Uterus (tissue), 4 donors: Measurements from ENCODE around the gene RBM14. TPM values are rescaled to one million over a fixed set of nuclear protein-coding genes. Genes with fewer than 3 reads are reported as not detected.
"Not testable (repeated sequence)": the region's sequence is repeated elsewhere in the genome, so short reads cannot be mapped to it uniquely, and the experiment has no call there.

Source experiments
- DNase-seq, 2 donors: peaks; one replicate each; pipeline ENCODE4 v3.0.0-alpha.2; 2019 to 2020
- H3K27ac ChIP-seq, 2 donors: fragments of 200-600 bp; sonication (generic); 1 replicate in 1 of 2; 2 replicates in 1 of 2; pipeline ENCODE4 v1.5.1; 2016 to 2018
- H3K27me3 ChIP-seq, 2 donors: fragments of 200-600 bp; sonication (generic); one replicate each; pipeline ENCODE4 v1.5.1; 2018 to 2019; ENCODE audit warnings: control low read depth in 1 of 2
- H3K36me3 ChIP-seq, 2 donors: fragments of 200-600 bp; sonication (generic); one replicate each; pipeline ENCODE4 v1.5.1; 2019; ENCODE audit warnings: control low read depth in 1 of 2
- H3K4me1 ChIP-seq, 2 donors: fragments of 200-600 bp; sonication (generic); one replicate each; pipeline ENCODE4 v1.5.1; 2018 to 2019; ENCODE audit warnings: control low read depth in 1 of 2
- H3K4me3 ChIP-seq, 2 donors: fragments of 200-600 bp; sonication (generic); 1 replicate in 1 of 2; 2 replicates in 1 of 2; pipeline ENCODE4 v1.5.1; 2018 to 2019; ENCODE audit warnings: mild to moderate bottlenecking in 1 of 2
- H3K9me3 ChIP-seq, 2 donors: fragments of 200-600 bp; sonication (generic); one replicate each; pipeline ENCODE4 v1.5.1; 2019; ENCODE audit warnings: control low read depth in 1 of 2
- POLR2A ChIP-seq, 2 donors: fragments of 450-650 bp; IDR thresholded peaks; one replicate each; pipeline ENCODE4 v1.6.1; 2016; ENCODE audit warnings: antibody characterized with exemption in 2 of 2, mild to moderate bottlenecking in 1 of 2, moderate library complexity in 1 of 2
- intact Hi-C: fragments of 100-400 bp; cut with DNase I; formaldehyde crosslinking; loops from one replicate; pipeline ENCODE4 v1.15.1; 2023; ENCODE audit warnings: low total_unique reads
- total RNA-seq, 4 donors: library from RNA; depleted of rRNA in 3 of 4; stranded (reverse); fragments of >200 nt in 3 of 4; gene quantifications; one replicate each; pipeline versions ENCODE4 v1.1.0 to v1.2.4, GENCODE V29; 2014 to 2023
- TF ChIP-seq, protein P1 (sequence below), 4 experiments: fragments of 200-600 bp in 2 of 4; fragments of 450-650 bp in 2 of 4; sonication (generic) in 2 of 4; IDR thresholded peaks; one replicate each; pipeline ENCODE4 v1.5.1; 2016 to 2019; ENCODE audit warnings: antibody characterized with exemption in 4 of 4, mild to moderate bottlenecking in 2 of 4, moderate library complexity in 1 of 4
- donor health status: DM: yes; HTN: yes; CAD: no.

RBM14 gene
- total RNA-seq, 4 donors from 2014 or later, result 15.1 to 86.4 (median 53.2) TPM

DNA sequence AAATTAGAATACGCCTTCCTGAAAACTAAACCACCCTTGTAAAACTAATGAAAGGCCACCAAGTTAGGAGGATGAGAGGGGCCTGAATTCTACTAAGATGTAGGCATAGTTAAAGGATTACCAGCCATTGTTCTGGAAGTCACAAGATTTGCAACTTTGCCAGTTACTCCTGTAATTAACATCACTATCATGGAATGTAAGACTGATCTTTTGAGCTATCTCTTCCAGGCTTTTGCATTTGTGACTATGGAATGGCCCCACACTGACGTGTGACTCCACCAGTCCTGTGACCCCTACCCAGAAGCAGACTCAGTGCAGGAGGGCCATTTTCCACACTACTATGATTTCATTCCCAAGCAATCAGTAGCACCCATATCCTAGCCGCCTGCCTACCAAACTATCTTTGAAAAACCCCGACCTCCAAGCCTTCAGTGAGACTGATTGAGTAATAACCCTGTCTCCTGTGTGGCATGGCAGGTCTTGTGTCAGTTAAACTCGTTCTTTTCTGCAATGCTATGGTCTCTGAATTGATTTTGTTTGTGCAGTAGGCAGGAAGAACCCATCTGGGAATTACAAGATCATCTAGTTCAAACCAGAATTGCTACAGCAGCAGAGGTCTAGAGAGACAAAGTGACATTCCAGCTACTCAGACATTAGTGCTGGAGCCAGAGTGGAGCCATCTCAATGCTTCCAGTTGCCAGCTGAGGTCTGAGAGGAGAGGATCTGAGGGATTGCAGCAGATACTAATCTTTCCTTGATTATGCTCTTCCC lies 46.2 kb upstream of the RBM14 start:
- DNase-seq, result no peak
- H3K4me3 ChIP-seq, result no peak overlapping the region
- H3K27me3 ChIP-seq, result no peaks in the 10 kb centered on the region
- peaks cover 0 to 5% of the 10 kb centered on the region in 2 donors for H3K4me1 ChIP-seq
- H3K27ac ChIP-seq, result no peak overlapping the region
- intact Hi-C loops, result no loop called here
- TF ChIP-seq, protein P1, sequence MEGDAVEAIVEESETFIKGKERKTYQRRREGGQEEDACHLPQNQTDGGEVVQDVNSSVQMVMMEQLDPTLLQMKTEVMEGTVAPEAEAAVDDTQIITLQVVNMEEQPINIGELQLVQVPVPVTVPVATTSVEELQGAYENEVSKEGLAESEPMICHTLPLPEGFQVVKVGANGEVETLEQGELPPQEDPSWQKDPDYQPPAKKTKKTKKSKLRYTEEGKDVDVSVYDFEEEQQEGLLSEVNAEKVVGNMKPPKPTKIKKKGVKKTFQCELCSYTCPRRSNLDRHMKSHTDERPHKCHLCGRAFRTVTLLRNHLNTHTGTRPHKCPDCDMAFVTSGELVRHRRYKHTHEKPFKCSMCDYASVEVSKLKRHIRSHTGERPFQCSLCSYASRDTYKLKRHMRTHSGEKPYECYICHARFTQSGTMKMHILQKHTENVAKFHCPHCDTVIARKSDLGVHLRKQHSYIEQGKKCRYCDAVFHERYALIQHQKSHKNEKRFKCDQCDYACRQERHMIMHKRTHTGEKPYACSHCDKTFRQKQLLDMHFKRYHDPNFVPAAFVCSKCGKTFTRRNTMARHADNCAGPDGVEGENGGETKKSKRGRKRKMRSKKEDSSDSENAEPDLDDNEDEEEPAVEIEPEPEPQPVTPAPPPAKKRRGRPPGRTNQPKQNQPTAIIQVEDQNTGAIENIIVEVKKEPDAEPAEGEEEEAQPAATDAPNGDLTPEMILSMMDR (IDR thresholded peaks at IDR 0.05), result no peak
- TF ChIP-seq POLR2A (IDR thresholded peaks at IDR 0.05), result no peak
- H3K9me3 ChIP-seq, result no peaks in the 10 kb centered on the region
- H3K36me3 ChIP-seq, result no peaks in the 10 kb centered on the region

DNA sequence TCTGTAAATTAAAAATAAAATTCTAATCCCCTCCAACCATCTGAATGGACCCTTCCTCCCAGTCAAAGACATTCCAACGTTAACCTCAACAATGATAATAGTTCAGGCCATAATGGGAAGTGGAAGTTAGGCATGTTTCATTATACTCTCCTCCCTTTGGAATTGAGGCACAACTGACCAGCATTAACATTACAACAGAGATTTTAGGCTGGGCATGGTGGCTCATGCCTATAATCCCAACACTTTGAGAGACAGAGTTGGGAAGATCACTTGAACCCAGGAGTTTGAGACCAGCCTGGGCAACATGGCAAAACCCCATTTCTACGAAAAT lies 45.6 kb upstream of the RBM14 start:
- H3K4me3 ChIP-seq, result no peak overlapping the region
- no peaks in the 10 kb centered on the region for H3K36me3 ChIP-seq
- TF ChIP-seq POLR2A (IDR thresholded peaks at IDR 0.05), result no peak
- TF ChIP-seq, protein P1 (IDR thresholded peaks at IDR 0.05), result no peak
- H3K4me1 ChIP-seq, result peaks cover 0 to 5% of the 10 kb centered on the region in 2 donors
- H3K9me3 ChIP-seq, result no peaks in the 10 kb centered on the region
- no peak for DNase-seq
- no peak overlapping the region for H3K27ac ChIP-seq
- H3K27me3 ChIP-seq, result no peaks in the 10 kb centered on the region
- intact Hi-C loops, result no loop called here

DNA sequence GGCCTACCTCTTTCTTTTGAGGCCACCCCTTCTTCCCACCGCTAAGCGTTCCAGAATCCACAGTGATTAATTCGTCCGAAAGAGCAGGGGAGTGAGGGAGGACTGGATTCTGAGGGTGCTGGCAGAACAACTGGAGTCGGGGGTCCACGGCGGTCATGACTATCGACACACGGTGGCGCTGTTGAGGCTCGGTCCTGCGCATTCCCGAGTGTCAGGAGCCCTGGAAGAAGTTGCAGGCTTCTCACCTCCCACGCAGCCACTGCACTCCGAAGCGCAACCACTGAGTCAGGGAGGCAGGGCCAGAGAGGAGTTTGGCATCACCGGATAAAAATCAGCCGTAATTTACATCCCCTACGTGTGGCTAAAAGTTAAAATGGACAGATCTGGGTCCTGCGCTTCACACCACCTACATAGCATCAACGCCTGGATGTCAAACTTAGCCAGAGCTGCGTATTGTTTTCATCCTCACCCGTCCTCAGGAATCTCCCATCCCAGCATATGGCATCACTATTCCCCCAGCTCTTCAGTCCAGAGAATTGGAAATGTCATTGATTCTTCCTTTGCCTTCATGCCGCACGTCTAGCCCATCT lies 37.3 kb upstream of the RBM14 start:
- no peaks in the 10 kb centered on the region for H3K4me1 ChIP-seq
- TF ChIP-seq POLR2A (IDR thresholded peaks at IDR 0.05), result no peak
- TF ChIP-seq, protein P1 (IDR thresholded peaks at IDR 0.05), result peak; percentile 75 to 82 (median 80)
- intact Hi-C loops, result loop anchor here (2.0 kb wide), 1 partner anchor 98 kb away; the partner anchor contains the start of gene RBM4B
- H3K4me3 ChIP-seq, result no peak overlapping the region
- DNase-seq, result peak; percentile 79 to 80
- H3K36me3 ChIP-seq, result no peaks in the 10 kb centered on the region
- H3K27me3 ChIP-seq, result no peaks in the 10 kb centered on the region
- H3K27ac ChIP-seq, result no peak overlapping the region
- no peaks in the 10 kb centered on the region for H3K9me3 ChIP-seq

DNA sequence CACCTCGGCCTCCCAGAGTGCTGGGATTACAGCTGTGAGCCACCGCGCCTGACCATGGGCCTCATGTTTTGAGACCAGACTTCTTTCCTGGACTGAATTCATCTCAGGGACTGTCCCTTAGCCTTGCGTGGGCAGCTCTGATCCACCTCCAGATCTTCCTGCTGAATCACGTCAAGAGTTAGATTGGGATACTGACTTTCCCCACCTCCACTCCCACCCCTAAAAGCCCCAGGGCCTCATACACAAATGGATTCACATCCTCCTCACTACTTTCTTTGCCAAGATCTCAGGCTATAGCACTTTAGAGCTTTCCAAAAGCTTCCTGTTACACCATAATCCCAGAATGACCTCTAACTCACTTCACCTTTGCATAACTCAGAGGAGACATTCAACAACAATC lies 35.6 kb upstream of the RBM14 start:
- no peaks in the 10 kb centered on the region for H3K27me3 ChIP-seq
- no peaks in the 10 kb centered on the region for H3K36me3 ChIP-seq
- TF ChIP-seq, protein P1 (IDR thresholded peaks at IDR 0.05), result no peak
- no peak for TF ChIP-seq POLR2A (IDR thresholded peaks at IDR 0.05)
- no peak overlapping the region for H3K27ac ChIP-seq
- DNase-seq, result no peak
- H3K9me3 ChIP-seq, result no peaks in the 10 kb centered on the region
- intact Hi-C loops, result no loop called here
- no peak overlapping the region for H3K4me3 ChIP-seq
- no peaks in the 10 kb centered on the region for H3K4me1 ChIP-seq

DNA sequence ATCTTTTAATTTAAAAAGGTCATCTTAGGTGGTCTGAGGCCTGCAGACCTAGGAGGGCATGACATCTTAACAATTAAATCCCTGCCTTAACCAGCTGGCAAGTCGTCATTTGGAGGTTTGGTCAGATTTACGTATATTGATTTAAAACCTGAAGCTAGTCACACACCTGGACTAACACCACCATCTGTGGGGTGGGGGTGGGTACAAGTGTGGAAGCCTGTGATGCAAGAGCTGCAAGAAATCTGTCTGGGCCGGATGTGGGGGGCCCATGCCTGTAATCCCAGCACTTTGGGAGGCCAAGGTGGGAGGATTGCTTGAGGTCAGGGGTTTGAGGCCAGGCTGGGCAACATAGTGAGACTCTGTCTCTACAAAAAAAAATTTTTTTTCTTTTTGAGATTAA lies 35.2 kb upstream of the RBM14 start:
- Histone ChIP-seq H3K27ac (no peak overlapping the region), H3K27me3 (no peaks in the 10 kb centered on the region), H3K4me3 (no peak overlapping the region), H3K4me1 (no peaks in the 10 kb centered on the region), H3K36me3 (no peaks in the 10 kb centered on the region), H3K9me3 (no peaks in the 10 kb centered on the region)
- DNase-seq, result no peak
- TF ChIP-seq POLR2A (IDR thresholded peaks at IDR 0.05), result no peak
- TF ChIP-seq, protein P1 (IDR thresholded peaks at IDR 0.05), result no peak
- intact Hi-C loops, result no loop called here

DNA sequence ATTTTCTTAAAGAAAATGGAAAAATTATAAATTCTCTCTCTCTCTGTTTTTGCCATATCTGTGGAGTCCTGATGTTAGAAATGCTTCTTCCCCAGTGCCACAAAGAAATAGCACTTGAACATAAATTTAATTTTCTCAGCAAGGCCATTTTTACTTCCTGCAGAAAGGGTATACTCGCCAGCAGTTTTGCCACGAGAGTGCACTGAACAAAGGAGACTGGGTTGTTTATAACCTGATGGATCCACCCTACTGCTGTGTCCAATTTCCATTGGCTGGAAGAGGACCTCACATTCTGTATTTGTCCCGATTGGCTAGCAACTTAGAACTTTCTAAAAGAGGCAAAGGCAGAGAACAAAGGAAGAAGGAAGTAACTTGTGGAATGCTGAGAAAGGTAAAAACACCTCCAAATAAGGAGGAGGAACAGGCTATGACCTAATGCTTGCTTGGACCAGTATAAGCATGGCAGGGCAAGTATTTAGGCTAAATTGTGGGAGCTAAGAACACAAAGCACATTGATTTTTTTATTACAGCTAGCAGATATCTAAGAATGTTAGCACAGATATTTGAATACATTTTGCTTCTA lies 33.8 kb upstream of the RBM14 start:
- H3K27ac ChIP-seq, H3K4me3 ChIP-seq, H3K27me3 ChIP-seq, DNase-seq, intact Hi-C loops, H3K4me1 ChIP-seq, H3K36me3 ChIP-seq, H3K9me3 ChIP-seq: not testable (repeated sequence)

DNA sequence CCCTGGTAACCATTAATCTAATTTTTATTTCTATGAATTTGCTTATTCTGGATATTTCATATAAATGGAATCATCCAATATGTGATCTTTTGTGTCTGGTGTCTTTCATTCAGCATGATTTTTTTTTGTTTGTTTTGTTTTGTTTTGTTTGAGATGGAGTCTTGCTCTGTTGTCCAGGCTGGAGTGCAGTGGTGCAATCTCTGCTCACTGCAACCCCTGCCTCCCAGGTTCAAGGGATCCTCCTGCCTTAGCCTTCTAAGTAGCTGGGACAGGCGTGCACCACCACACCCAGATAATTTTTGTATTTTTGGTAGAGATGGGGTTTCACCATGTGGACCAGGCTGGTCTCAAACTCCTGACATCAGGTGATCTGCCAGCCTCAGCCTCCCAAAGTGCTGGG lies 31.0 kb upstream of the RBM14 start:
- H3K27me3 ChIP-seq, DNase-seq, intact Hi-C loops, H3K4me1 ChIP-seq, H3K9me3 ChIP-seq, H3K4me3 ChIP-seq, H3K27ac ChIP-seq, H3K36me3 ChIP-seq: not testable (repeated sequence)
